ENCODE results near the gene CHRD.

DNA sequence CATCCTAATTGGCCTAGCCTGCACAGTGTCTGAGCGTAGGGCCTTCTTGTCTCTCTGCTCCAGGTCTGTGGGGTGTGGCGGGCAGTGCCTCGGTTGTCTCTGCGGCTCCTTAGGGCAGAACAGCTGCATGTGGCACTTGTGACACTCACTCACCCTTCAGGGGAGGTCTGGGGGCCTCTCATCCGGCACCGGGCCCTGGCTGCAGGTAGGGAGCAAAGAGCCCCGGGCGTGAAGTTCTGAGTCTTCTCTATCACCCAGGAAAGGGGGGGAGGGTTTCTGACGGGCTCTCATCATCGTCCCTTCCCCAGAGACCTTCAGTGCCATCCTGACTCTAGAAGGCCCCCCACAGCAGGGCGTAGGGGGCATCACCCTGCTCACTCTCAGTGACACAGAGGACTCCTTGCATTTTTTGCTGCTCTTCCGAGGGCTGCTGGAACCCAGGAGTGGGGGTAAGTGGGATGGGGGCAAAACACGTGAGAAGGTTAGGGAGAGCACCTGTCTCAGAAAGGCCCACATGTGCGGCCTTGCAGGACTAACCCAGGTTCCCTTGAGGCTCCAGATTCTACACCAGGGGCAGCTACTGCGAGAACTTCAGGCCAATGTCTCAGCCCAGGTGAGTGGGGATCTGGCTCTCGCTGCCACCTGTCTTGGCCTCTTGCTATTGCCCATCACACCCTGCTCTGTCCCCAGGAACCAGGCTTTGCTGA is 2.6 kb downstream of the CHRD start:
- no peak for TF ChIP-seq EP300 (IDR thresholded peaks at IDR 0.05)
- TF ChIP-seq POLR2A (IDR thresholded peaks at IDR 0.05) = no peak
